Lung microvascular endothelial cell (primary cell): ENCODE measurements around the gene TPSD1. TPM values are rescaled to one million over a fixed set of nuclear protein-coding genes. Genes with fewer than 3 reads are reported as not detected.
"Not testable (repeated sequence)": the region's sequence is repeated elsewhere in the genome, so short reads cannot be mapped to it uniquely, and the experiment has no call there.

Experiments used
- DNase-seq, 2 donors: peaks; one replicate each; pipeline versions ENCODE4 v3.0.0 to v3.0.0-alpha.2; 2010; ENCODE audit warnings: low read depth in 2 of 2
- total RNA-seq: library from RNA; depleted of rRNA; stranded (reverse); fragments of >200 nt; gene quantifications from 2 replicates; pipeline ENCODE4 v1.2.1, GENCODE V29; 2014

The TPSD1 gene
- total RNA-seq, 1 donor from 2014 or later, result not detected

DNA sequence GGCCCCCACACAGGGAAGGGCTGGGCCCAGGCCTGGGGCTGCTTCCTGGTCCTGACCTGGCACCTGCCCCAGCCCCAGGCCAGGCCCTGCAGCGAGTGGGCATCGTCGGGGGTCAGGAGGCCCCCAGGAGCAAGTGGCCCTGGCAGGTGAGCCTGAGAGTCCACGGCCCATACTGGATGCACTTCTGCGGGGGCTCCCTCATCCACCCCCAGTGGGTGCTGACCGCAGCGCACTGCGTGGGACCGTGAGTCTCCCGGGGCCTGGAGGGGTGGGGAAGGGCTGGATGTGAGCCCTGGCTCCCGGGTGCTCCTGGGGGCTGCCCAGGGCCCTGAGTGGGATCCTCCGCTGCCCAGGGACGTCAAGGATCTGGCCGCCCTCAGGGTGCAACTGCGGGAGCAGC is 14.8 kb upstream of the TPSD1 start:
- DNase-seq, result not testable (repeated sequence)

DNA sequence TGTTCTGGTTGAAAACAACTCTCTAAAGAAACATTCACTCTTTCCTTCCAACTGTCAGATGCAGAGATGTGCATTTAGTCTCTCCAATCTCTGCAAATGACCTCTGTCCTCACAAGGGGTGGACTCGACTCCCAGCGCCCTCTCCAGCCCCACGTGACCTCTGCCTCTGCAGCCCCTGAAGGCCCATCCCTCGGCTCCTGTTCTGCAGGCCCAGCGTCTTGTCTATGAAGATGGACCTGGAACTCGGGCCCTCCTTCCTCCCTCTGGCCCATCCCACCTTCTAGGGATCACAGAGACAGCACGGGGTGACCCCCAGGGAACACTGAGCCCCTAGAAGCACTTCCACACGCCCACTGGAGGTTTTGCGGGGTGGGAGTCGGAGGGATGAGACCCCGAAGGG is 12.5 kb upstream of the TPSD1 start:
- not testable (repeated sequence) for DNase-seq

DNA sequence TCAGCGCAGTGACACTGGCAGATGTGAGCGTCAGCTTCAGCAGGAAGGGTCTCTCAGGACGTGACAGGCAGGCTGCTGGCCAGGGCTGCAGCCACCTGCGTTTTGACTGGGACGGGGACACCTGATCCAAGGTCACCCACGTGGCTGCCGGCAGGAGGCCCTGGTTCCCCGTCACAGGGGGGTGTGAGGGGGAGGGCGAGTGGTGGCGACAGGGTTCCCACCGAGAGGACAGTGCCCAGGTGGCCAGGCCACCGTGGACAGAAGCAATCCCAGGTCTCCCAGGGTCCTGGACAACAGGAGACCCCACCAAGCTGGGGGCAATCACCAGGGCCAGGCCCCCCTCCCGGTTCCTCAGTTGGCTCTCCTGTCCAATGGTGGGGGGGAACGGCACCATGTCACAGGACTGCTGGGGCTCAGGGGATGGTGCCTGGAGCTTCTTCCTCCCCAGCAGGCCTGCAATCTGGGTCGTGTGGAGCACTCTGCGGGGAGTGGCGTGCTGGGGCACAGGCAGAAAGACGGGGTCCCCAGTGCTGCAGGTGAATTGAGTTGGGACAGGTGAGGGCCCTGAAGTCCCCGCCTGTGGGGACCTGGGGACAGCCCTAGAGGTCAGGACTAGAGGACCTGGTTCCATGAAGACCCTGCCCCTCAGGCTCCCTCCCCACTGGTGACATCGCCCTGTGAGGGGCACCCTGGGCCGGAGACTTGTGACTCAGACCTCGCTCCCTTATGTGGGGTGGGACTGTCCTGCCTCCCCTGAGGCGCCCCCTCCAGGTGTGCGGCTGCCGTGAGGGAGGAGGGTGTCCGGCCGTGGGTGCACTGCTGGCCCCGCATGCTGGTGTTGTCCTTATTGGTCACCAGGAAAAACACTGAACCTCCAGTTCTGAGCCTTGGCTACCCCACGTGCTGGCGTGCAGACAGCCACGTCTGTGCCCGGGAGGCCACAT is 11.7 kb upstream of the TPSD1 start:
- not testable (repeated sequence) for DNase-seq

DNA sequence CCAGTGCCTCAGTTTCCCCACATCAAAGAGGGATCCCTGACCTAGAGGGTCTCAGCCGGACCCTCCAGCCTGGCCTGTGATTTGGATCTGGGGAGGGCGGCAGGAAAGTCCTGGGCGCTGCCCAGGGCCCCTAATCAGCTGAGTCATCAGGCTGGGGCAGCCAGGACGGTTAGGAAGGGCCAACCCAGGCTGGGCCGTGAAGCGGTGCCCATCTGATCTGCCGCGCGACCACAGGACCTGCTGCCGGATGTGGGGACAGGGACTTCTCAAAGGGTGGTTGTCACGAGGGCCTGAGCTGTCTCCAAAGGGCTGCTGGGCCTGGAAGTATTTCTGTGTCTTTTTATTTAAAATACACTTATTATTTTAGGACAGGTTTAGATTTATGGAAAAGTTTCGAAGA is 11.0 kb upstream of the TPSD1 start:
- DNase-seq, result no peak

DNA sequence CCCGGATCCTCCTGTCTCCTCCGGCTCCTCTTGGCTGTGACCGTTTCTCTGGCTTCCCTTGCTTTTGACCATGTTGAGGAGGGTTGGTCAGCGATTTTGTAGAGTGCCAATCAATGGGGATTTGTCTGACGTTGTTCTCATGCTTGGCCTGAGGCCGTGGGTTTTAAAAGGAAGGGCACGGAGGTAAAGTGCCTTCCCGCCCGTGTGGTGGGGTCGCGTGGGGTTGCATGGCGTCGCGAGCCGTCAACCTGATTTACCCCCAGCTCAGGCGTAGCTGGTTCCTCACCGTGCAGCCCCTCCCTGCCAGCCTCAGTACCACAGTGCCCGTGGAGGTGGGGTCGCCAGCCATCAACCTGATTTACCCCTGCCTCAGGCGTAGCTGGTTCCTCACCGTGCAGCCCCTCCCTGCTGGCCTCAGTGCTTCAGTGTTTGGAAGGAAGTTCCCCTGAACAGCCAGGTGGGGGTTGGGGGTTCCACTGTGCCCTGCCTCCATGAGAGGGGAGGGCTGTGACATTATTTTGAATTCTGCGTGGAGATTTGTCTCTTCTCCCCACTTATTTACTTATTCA is 10.3 kb upstream of the TPSD1 start:
- no peak for DNase-seq

DNA sequence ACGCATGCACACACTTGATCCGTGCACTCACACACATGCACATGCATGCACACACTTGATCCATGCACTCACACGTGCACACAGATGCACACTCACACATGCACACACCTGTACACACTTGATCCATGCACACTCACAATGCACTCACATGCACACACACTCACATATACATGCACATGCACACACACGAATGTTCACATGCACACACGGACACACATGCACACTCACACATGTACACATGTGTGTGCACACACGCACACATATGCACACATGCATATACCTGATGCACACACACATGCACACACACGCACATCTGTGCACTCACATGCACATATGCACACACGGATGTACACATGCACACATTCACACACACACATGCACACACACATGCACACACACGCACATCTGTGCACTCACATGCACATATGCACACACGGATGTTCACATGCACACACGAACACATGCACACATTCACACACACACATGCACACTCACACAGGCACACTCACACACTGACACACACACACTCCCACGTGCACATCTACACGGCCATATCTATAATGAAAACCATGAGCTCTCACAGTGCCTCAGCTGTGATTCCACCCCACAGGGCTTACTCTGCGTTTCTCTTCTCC is 7.8 kb upstream of the TPSD1 start:
- not testable (repeated sequence) for DNase-seq

DNA sequence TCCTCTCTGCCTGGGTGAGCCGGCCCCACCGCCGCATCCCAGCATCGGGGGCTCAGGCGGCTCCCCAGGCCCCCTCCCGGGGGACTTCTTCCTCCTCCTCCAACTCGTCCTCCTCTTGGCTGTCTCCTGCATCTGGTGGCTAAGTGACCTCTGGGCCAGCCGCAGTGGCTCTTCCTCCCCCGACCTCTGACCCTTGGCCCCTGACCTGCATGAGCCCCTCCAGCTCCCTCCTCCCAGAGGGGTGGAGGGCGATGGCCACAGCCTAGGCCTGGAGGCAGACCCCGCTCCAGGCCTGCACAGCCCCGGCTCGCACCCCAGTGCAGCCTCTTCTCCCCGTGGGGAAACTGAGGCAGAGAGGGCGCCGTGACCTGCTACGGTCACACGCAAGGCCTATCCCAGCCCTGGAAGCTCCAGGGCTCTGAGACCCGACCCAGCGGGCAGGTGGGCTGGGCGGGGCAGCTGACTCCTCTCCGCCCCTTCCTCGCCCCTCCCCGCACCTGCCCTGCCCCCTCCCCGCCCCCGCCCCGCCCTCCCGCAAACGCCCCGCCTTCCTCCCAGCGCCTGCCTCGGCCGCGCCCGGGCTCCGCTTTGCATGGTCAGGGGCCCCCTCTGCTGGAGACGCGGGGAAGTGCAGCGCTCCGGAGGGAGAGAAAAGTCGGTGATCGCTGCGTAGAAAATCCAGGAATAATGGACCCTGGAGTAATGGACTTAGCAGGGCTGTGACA is 6.7 kb upstream of the TPSD1 start:
- DNase-seq, result not testable (repeated sequence)

DNA sequence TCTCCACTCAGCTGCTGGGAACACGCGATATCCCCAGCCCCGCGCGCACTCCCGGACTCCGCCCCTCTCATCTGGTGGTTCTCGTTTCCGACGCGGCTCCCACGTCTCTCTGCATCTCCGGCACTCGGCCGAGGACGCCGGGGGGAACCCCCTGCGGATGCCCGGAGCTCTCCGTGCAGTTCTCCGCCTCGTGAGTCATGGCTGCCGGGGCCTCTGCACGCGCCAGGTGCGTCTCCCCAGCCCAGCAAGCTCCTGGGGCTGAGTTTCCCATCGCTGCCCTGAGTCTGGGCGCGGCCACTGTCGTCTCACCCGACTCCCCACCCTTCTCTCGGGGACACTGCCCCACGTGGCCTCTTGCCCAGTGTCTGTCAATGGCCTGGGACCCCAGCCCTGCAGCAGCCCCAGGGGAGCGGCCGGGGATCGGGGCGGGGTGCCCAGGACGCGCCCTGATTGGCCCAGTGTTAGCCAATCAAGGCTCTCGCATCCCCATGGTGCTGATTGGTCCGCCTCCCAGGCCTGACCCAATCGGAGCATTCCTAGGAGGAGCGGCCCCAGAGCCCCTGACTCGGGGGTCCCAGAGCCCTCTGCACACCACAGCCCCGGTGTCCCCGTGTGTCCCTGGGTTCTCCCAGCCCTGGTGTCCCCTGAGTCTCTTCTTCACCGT is 2.0 kb upstream of the TPSD1 start:
- not testable (repeated sequence) for DNase-seq

DNA sequence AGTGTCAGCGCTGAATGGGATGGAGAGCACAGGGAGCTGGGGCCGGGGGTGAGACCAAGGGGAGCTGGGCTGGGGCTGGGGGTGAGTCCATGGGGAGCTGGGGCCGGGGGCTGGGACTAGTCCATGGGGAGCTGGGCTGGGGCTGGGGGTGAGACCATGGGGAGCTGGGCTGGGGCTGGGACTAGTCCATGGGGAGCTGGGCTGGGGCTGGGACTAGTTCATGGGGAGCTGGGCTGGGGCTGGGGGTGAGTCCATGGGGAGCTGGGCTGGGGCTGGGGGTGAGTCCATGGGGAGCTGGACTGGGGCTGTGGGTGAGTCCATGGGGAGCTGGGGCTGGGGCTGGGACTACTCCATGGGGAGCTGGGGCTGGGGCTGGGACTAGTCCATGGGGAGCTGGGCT is 1.0 kb upstream of the TPSD1 start:
- DNase-seq, result not testable (repeated sequence)

DNA sequence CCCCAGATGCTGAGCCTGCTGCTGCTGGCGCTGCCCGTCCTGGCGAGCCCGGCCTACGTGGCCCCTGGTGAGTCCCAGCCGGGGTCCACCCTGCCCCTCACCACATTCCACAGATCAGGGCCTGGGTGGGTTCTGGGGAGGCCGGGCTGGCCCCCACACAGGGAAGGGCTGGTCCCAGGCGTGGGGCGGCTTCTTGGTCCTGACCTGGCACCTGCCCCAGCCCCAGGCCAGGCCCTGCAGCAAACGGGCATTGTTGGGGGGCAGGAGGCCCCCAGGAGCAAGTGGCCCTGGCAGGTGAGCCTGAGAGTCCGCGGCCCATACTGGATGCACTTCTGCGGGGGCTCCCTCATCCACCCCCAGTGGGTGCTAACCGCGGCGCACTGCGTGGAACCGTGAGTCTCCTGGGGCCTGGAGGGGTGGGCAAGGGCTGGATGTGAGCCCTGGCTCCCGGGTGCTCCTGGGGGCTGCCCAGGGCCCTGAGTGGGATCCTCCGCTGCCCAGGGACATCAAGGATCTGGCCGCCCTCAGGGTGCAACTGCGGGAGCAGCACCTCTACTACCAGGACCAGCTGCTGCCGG is 516 bp downstream of the TPSD1 start:
- not testable (repeated sequence) for DNase-seq

DNA sequence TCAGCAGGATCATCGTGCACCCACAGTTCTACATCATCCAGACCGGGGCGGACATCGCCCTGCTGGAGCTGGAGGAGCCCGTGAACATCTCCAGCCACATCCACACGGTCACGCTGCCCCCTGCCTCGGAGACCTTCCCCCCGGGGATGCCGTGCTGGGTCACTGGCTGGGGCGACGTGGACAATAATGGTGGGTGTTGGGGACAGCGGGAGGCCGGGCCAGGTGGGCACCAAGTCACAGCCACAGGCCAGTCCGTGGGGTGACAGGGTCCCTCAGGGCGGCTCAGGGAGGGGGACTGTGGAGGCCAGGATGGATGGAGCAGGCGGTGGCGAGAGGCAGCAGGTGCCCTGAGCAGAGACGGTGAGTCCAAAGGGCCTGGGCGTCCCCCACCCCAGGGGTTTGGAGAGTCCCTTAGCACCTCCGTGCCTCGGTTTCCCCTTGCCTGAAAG is 1.0 kb downstream of the TPSD1 start:
- DNase-seq, result no peak

DNA sequence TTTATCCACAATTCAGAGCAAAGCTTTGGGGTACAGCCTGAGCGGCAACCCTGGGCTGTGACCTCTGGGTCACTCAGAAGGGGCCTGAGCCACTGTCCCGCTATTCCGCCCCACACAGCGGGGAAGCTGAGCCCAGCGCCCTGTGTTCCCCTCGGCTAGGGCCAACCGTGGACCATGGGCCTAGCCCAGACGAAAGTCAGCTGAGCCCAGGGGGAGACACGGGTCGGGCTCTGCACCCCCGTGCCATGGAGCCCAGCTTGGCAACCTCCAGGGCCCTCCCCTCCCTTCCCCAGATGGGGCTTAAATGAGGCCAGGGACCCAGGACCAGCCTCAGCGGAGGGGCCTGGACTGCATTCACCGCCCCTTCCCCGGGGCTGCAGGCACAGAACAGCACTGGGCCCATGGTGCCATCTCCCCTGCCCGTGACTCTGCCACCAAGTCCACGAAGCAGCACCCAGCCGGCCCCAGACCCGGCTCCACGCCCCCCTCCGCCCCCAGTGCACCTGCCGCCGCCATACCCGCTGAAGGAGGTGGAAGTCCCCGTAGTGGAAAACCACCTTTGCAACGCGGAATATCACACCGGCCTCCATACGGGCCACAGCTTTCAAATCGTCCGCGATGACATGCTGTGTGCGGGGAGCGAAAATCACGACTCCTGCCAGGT is 1.8 kb downstream of the TPSD1 start:
- DNase-seq, result no peak

DNA sequence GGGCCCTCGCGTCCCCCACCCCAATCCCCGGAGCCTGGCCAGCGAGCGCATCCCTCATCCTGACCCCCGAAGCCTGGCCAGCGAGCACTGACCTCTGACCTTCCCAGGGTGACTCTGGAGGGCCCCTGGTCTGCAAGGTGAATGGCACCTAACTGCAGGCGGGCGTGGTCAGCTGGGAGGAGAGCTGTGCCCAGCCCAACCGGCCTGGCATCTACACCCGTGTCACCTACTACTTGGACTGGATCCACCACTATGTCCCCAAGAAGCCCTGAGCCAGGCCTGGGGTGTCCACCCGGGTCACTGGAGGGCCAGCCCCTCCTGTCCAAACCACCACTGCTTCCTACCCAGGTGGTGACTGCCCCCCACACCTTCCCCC is 2.3 kb downstream of the TPSD1 start:
- DNase-seq, result no peak

DNA sequence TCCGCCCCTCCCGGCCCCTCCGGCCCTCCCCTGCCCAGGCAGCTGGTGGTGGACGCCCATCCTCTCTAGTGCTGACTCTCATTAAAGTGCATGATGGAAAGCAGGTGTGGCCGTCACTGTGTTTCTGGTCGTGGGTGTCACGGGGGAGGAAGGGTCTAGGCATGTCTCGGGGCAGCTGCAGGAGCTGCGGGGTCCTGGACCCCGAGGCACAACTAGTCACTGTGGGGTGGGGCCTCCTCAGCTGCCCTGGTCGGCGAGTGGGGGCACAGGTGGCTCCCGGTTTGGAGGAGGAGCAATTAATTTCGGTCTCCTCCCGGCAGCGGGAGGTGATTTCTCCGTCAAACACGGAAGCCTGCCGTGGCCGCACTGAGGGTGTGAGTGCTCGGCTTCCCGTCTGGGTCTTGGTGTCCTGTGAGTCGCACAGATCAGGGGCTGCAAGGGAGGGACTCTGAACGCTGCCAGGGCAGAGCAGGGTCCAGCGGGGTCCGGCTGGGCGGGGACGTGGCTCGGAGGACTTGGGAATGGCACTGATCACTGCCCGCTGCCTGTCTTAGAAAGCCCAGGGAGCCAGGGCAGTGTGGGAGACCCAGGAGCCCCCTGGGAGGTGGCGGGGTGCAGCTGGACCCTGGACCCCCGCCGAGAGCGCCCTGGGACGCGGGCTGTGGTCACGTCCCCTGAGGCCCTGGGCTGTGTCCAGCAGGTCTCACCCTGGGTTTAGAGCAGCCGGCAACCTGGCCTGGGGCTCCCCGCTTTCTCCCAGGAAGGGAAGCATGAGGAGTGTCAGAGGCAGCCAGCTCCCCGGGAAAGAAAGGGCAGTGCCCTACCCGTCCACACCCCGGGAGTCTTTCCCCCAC is 3.3 kb downstream of the TPSD1 start:
- no peak for DNase-seq

DNA sequence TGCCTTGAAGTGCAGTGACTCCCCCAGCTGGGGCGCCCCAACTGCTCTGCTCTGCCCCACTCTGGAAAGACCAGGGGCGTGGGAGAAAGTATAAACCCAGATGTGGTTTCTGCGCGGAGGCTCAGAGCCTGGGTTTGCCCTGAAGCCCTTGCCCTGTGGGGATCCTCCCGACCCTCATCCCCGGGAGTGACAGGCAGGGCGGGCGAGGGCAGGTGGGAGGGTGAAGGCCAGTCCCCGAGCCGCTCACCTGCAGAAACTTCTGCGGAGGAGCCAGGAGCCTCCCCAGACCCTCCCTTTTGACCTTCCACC is 3.8 kb downstream of the TPSD1 start:
- DNase-seq, result no peak

DNA sequence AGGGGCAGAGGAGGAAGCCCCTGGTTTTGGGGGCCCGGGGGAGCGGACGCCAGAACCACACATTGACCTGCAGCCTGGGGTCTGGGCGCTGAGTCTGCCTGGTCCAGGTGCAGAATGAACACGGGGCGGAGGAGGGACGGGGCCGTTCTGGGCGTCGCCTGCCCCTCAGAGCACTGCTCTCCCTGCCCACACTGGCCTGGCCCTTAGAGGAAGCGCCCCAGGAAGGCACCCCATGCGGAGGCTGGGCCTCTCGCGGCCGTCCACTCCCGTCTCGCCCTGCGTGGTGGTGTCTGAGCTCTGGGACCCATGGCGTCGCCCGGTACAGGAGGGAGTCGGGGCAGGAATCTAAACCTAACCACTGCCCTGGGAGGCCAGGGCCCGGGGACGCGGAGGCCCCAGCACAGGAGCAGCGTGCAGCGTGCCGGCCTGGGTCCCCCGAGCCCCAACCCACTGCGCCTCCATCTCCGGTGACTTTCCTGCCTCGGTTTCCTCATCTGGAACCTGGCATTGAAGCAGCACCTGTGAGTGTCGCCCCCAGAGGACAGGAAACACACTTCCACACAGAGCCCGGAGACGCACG is 4.3 kb downstream of the TPSD1 start:
- DNase-seq, result no peak

DNA sequence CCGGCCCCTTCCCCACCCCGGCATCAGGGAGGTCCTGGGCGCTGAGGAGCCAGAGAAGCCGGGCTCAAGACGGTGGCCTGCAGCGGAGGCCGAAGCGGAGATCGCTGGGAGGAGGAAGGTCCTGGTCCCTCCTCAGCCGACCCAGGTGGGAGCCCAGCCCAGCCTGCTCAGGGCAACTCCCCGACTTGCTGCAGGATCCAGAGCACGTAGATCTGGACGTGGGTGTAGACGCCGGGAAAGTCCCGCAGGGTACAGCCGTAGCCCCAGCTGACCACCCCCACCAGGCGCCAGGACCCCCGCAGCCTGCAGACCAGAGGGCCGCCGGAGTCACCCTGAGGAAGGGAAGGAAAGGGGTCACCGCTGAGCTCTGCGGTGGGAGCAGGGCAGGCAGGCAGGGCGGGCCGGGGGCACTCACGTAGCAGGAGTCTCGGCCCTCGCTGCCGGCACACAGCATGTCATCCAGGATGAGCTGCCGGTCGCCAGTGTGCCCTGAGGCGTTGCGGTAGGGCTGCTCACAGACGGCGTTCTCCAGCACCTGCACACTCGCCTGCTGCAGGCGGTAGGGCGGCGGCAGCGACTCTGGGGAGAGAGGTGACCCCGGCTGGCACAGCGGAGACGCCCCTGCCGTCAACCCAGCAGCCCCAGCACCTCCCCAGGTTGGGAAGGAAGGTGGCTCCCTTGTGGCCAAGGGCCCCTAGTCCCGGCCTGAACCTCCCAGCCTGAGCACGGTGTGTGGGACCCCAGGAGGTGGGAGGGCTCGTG is 5.4 kb downstream of the TPSD1 start:
- DNase-seq, result no peak

DNA sequence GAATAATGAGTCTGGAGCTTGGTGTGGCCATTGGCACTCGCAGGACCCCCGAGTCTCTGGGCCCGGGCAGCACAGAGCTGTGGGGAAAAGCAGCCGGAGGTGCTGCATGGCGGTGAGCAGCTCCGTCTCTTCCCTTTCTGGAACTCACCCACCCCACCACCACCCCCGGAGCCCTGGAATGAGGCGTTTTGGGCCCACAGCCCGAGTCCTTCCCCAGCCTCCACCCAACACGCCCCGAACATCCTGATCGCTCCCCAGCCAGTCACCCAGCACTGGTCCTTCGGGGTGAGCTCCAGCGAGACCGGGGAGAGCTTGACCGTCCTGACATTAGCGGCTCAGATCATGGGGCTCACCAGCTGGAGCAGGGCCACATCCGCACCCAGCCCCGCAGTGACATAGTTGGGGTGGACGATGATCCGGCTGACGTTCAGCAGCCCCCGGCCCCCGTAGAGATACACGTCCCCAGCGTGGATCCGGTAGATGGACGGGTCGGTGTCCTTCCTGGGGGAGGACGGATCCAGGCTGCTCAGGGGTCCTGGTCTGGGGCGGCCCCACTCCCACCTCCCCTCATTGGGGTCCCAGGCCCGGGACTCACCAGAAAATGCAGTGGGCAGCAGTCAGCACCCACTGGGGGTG is 6.5 kb downstream of the TPSD1 start:
- no peak for DNase-seq
